Fibroblast of lung (primary cell): ENCODE data around the gene CCDC187.

Experiments
- EZH2 ChIP-seq: IDR thresholded peaks from 2 replicates; pipeline ENCODE4 v1.5.1; 2012; ENCODE audit warnings: low read length, control low read depth, mild to moderate bottlenecking; ENCODE audit errors: missing control alignments
- TF ChIP-seq, protein P1 (sequence below), 2 donors: IDR thresholded peaks in 1 of 2; conservative IDR thresholded peaks in 1 of 2; 1 replicate in 1 of 2; 2 replicates in 1 of 2; pipeline ENCODE4 v1.5.1; 2011 to 2012; ENCODE audit warnings: low read length in 2 of 2, control low read depth in 1 of 2, inconsistent platforms in 1 of 2, low read depth in 1 of 2, mild to moderate bottlenecking in 1 of 2

GRCh38 chr9:136286359-136286986 lies 17.4 kb downstream of the CCDC187 start:
- TF ChIP-seq, protein P1, sequence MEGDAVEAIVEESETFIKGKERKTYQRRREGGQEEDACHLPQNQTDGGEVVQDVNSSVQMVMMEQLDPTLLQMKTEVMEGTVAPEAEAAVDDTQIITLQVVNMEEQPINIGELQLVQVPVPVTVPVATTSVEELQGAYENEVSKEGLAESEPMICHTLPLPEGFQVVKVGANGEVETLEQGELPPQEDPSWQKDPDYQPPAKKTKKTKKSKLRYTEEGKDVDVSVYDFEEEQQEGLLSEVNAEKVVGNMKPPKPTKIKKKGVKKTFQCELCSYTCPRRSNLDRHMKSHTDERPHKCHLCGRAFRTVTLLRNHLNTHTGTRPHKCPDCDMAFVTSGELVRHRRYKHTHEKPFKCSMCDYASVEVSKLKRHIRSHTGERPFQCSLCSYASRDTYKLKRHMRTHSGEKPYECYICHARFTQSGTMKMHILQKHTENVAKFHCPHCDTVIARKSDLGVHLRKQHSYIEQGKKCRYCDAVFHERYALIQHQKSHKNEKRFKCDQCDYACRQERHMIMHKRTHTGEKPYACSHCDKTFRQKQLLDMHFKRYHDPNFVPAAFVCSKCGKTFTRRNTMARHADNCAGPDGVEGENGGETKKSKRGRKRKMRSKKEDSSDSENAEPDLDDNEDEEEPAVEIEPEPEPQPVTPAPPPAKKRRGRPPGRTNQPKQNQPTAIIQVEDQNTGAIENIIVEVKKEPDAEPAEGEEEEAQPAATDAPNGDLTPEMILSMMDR (conservative IDR thresholded peaks at IDR 0.05 in 1 of 2, IDR thresholded peaks at IDR 0.05 in 1 of 2; ENCODE audit: low read depth in 1 of 2, low read length in 2 of 2) = no peak
- no peak for TF ChIP-seq EZH2
